Measurements from ENCODE around the gene FBLN7.

FBLN7 gene

DNA sequence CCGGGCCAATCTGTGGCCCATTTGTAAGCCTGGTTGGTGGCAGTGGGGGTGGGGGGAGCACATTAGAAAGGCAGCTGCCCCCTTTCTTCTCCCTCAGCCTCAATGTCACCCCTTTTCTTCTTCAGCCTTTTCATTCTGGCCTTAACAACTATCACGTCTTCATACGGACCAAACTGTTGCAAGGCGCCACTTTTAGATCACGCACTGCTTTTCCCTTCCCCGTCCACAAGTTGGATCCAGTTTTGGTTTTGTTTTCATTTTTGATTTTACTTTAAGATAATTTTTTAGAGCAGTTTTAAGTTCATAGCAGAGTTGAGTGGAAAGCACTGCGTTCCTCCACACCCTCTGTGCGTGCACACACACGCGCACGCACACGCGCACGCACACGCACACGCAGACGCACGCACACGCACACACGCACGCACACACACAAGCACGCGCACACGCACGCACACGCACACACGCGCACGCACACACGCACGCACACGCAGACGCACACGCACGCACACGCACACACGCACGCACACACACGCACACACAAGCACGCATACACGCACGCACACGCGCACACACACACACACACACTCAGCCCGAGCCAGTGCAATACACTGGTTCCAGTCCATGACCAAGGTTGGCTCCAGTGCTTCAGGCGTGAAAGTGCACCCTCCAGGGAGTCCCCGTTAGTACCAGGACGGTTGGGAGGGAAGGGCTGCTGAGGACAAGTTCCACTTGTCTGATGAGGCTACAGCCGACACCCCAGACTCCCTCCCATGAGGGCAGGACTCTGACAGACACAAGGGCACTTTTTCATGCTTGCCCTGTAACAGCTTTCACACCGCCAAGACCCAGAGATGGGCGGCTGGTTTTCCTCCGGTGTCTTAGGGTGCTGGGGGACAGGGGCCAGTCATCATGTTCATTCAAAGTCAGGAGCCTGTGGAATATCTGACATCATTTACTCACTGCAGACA, 22.4 kb downstream of the FBLN7 start:
- no peak for DNase-seq

DNA sequence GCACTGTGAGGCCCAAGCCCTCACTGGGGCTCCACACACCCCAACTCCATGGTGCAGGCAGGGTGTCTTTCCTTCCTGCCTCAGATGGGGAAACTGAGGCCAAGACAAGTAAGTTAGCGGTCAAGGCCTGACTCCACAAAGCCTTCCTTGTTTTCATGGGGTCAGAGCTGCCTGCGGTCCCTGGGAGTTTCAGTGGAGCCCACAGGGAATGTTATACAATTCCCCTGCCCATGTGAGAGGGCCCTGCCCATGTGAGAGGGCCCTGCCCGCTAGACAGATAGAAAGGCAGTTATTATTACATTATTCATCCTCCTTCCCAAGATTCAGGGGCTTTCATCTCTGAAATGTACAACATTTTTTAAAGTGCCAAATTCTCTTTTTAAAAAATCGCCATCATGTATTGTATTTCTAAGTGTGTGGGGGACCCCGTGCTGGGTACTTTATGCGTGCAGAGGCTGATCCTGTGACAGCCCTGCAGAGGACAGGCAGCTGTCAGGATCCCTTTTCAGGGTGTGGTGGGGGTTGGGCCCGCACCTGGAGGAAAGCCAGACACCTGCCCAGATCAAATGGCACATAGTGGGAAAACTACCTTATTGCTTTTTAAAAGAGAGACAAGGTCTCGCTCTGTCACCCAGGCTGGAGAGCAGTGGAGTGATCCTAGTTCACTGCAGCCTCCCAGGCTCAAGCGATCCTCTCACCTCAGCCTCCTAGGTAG, 23.4 kb downstream of the FBLN7 start:
- DNase-seq, result peak; percentile 80

DNA sequence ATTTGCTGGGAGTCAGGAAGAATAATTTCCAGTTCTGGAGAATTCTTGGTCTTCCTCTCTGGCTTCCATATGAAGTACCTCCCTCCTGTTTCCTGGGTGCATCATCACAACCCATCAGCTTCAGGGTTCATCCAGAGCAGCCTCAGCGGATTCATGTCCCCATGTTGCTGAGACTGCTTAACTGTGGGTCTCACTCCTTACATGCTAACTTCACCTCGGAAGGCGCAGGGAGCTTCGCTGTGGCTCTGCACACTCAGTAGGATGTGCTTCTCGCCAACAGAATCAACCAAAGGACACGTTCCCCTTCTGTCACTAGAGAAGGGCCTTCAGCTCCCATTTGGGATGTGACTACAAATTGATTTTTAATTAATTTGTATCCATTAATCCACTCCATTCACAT, 24.2 kb downstream of the FBLN7 start:
- DNase-seq, result no peak

DNA sequence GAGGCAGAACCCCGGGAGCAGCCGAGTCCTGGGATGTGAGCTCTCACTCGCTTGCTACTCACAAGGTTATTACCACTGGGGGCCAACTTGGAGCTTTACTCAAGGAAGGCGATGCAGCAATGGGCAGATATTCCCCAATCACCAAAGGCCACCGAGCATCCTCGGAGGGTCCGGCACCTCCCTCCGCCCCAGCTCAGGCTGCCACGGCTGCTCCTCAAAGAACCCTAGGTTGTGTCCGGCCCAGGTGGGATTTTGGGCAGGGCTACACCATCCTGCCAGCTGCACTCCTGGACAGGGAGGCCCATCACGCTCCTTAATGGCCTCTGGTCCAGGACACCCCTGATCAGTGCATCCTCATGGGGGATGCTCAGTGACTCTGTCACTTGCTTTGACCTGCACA, 24.8 kb downstream of the FBLN7 start:
- no peak for DNase-seq

DNA sequence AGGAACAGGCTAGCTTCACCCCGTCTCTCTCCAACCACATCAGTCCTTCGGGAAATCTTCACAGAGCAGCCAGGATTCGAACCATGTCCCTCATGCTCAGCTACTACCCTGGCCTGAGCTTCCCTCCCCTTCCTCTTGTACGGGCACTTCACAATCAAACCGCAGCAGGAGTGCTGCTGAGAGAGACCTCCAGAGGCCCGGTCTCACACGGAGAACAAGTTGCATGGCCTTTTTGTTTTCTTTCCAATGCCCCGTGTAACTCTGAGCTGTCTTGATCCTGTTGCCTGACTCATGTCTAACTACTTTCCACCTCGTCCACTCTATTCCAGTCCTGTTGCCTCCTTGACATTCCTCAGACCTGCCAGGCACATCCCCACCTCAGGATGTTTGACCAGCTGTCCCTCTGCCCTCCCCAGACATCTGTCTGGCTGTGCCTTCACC, 25.4 kb downstream of the FBLN7 start:
- DNase-seq, result peak; percentile 37

DNA sequence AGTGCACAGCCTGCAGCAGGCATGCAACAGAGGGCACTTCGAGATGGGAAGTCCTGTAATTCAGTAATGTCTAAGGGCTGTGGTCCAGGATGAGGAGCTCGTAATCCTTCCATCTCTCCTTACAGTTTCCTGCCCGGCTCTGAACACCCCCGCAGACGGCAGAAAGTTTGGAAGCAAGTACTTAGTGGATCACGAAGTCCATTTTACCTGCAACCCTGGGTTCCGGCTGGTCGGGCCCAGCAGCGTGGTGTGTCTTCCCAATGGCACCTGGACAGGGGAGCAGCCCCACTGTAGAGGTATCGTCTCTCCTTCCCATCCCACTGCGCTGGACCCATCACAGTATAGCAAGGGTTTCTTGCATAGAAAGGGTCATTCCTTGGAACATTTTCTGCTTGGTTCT, 26.7 kb downstream of the FBLN7 start:
- DNase-seq, result no peak

DNA sequence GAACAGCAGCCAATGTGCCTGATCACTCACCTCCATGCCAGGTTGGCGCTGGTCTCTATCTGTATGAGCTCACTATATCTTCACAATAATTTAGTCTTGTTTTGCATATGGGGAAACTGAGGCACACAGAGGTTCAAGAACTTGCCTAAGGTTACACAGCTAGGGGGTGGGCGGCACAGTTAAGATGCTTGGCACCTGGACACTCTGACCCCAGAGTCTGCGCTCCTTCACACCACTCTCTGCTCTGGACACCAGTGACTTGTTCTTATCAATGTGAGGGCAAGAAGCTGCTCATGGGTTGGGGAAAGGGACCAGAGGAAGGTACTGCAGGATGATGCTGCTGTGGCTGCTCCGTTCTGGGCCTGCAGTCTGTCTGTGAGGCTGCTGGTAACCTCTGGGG, 27.1 kb downstream of the FBLN7 start:
- DNase-seq, result no peak

DNA sequence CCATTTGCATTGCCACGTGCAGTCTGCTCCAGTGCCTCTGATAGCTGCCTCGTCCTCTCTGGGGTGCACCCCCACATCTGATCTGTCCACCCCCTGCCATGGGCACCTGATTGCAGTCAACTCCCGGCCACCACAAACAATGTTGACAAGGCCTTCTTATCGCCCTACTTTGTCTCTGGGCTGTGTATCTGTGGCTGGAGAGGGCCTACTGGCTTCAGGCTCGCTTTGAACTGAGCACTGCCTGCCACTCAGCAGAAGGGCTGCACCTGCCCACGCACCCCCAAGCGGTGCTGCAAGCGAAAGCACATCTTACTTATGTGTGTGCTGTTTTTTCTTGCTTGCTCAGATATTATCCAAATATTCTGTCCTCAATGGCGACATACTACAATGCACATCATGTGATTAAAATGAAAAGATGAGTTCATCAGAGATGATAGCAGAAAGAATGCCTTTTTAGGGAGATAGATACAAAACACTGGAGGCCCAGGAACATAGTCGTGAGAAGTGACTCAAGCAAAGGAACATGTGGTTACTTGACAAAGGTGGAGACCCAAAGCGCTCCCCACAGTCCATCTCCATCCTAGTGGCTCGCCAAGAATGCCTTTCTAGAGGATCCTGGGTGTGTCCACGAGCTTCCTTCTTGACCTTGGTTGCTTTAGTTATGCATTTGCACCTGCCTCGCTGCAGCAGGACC, 28.8 kb downstream of the FBLN7 start:
- no peak for DNase-seq

DNA sequence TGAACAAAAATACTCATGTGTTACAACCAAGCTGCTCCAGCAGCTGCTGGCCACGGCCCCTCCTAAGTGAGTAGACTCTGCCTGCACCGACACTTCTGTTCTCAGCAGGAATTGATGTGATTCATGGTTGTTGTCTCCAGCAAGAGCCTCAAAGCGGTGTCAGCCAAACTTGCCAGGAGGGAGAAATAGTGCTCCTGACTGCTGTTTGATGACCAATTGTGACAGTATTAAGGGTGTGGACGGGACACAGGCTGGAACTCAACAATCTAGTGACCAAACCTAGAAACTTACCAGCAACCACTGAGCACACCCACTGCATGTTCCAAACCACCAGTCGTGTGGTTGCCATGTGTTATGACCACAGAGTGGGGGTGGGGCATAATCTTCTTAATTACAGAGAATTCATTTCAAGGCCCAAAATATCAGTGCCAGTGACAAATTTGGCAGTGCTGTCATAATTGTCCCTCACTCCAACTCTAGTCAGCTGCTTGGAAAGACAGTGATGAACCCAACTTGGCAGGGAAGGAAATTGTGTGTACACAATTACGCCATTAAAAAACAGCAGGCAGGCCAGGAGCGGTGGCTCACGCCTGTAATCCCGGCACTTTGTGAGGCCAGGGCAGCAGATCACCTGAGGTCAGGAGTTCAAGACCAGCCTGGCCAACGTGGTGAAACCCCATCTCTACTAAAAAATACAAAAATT, 30.4 kb downstream of the FBLN7 start:
- peak; percentile 19 for DNase-seq

DNA sequence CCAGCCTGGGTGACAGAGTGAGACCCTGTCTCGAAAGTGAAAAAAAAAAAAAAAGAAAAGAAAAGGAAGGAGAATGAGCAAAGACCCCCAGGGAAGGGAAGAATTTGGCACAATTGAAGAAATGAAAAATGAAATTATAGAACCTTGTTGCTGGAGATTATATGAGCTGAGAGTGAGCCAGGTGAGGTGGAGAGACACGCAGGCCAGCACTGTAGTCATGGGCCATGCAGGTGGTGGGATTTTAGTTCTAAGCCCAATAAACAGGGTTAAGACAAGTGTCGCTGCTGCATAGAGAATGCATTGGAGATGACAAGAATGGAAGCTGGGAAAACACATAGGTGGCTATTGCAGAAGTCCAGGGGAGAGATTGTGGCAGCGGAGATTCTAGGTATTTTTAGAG, 32.3 kb downstream of the FBLN7 start:
- no peak for DNase-seq

DNA sequence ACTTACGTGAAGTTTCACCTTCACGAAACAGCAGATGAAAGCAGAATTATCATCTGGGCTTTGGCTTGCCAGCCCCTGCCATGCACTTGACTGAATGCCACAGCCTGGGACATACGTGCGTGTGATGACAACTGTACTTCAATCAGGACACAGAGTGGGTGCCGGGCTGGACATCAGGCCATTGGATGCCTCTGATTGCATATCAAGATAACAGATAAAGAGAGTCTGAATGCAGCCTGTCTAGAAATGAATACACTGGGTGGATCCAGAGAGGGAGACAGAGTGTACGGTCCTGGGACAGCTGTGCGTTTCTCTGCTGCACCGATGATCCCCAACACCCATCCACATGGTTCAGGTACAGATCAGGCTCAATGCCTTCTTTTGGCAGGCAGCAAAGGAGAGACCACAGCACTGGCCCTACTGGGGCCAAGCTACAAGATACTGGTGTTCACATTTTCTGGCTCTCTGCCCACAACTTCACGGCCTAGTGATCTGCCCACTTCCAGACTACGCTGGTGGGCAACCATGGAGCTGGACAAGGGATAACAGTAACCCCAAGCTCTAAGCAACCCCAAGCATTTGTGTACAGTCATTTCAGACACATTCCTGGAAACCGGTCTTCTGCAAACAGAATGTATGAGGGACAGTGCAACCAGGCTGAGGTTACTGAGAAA, 35.6 kb downstream of the FBLN7 start:
- DNase-seq, result no peak

DNA sequence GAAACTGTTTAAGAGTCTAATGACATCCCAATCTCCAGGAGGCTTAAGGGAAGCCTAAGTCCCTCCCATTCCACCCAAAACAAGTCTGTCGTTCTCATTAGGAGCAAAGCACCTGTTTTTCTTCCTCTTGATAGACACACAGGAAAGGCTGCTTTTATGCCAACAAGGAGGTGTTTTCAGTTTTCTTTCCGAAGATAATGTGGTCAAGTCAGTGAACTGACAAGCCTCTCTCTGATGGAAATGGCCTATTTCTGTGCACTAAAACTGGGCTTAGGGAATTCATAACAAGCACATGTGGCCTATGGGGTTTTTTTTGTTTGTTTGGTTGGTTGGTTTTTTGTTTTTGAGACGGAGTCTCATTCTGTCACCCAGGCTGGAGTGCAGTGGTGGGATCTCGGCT, 36.2 kb downstream of the FBLN7 start:
- DNase-seq, result no peak

DNA sequence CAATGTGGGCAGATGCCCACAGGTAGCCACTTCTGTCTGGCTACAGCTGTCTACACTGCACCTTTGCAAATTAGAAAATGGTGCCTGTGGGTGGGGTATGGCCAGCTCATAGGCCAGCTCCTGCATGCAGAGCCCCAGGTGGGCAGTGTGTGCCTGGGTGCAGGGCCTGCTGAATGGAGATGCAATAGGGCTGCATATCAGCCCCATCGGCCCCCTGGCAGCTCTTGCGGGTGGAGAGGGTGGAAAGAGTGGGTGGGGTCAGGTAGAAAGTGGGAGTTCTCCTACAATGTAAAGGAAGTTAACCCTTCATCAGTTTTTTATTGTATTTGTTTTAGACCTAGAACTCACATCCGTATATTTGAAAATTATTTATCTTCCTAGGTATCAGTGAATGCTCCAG, 37.1 kb downstream of the FBLN7 start:
- no peak for DNase-seq

DNA sequence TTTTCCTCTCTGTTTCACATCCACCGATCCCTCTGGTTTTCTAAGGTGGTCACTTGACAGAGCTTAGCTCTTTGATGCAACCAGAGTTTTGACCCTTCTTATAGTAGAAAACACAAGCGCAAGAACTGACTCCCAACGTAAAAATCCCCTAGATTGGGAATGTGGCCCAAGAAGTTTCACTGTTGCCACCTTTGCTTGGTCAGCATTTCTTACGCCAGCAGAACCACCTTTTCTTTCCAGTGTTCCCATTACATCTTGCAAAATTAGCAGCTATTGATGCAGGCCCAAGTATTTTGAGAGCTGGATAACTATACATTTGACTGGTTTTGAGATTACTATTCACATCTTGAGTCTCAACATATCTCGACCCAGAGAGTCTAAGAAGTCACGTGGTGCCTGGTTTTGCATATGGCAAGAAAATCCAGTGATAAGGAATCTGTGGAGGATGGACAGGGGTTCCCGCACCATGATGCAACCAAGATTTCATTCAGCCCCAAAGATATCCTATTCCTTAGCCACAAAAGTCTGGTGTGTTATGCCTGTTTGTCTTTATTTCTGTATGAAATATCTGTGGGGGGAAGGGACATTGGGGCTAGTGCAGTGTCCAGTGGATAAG, 37.9 kb downstream of the FBLN7 start:
- no peak for DNase-seq

DNA sequence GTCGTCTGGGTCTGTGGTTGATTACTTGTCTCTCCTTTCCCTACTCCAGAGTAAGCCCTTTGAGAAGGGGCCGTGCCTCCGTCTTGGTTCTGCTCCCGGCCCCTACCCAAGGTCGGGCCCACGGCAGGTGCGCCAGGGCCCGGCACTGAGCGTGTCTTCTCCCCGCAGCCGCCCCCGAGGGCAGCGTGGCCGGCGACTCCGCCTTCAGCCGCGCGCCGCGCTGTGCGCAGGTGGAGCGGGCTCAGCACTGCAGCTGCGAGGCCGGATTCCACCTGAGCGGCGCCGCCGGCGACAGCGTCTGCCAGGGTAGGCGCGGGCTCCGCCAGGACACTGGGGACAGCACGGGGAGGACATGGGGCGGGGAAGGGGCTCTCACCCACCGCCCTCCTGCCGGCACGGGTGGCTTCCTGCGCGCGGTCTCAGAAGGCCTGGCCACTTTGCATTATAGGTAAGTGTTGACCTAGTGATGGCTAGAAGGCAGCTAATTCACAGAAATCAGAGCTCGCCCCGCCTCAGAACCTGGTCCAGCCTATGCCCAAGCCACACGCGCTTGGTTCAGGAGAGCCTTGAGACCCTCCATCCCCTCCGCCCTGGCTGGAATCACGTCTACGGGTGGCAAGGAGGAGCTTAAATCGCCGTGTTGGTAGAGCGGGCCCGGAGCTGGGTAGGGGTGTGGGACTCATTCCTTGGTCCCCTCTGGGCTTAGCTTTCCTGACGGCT, 43.5 kb downstream of the FBLN7 start:
- DNase-seq, result peak; percentile 71

DNA sequence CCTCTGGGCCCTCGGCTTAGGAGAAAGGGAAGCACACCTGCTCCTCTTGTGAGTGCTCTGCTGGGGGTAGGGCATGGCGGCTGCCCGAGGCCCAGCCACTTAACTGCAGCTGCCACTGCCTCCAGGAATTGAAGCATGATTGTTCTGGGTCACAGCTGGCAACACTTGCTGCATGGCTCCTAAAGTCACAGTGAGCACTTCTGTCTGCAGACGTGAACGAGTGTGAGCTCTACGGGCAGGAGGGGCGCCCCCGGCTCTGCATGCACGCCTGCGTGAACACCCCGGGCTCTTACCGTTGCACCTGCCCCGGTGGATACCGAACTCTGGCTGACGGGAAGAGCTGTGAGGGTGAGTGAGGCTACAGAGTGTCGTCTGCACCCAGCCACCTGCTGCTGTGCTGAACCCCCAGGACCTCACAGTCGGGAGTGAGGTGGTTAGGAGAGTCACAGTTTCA, 44.4 kb downstream of the FBLN7 start:
- DNase-seq, result peak; percentile 94

DNA sequence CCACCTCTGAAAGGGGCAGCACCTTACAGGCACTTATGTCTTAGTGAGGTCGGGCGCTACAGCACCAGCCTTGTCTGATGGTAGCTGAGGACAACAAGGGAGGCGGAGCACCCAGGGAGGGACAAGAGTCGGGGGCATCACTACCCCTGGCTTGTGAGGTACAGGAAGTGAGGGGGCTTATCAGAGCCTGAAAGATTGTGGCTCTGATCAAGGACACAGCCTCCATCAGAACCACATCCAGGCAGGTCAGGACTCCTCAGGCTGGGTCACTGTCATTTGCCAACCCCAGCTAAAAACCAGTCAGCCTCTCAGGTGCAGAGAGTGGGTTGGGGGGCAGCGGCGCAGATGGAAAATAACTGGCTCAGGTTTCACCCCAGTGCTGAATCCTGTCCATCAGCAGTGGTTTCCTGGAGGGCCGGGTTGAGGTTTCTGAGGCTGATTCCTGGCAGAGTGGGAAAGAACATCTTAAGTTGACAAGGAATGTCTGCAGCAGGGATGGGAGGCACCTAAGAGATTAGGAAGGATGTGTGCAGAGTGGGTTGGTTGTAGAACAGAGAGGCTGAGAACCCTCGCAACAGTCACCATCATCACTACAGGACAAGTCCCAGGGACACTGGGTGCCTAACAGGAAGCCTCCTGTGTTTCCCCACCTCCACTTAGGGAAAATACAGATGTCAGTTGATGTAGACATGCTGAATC, 45.3 kb downstream of the FBLN7 start:
- DNase-seq, result no peak

DNA sequence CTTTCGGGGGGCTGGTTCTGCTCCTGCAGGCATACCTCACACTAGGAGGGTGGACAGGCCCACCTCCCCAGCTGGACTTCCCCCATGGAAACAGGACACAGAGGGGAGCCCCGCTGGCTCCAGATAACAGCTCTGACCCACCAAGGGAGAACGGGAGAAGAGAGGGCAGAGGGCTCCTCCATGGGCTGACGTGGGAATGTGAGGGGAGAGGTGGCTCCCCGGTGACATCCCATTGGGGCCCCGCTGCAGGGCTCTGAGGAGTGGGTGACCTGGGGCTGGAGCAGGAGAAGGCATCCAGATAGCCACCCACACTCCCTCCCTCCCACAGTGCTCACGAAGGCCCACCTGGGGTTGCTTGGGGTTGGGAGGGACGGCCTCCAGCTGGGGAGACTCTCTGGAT, 45.9 kb downstream of the FBLN7 start:
- no peak for DNase-seq

DNA sequence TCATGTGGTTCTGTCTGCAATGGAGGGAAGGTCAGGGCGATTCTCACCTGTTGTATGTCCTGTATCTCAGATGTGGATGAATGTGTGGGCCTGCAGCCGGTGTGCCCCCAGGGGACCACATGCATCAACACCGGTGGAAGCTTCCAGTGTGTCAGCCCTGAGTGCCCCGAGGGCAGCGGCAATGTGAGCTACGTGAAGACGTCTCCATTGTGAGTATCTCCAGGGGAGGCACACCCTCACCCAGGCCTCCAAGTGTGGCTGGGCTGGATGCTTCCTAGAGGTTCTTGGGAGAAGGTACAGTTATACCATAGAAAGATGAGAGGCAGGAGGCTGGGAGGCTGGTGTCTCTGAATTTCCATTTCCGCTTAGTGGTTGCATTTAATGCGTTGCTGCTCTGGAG, 46.9 kb downstream of the FBLN7 start:
- no peak for DNase-seq

DNA sequence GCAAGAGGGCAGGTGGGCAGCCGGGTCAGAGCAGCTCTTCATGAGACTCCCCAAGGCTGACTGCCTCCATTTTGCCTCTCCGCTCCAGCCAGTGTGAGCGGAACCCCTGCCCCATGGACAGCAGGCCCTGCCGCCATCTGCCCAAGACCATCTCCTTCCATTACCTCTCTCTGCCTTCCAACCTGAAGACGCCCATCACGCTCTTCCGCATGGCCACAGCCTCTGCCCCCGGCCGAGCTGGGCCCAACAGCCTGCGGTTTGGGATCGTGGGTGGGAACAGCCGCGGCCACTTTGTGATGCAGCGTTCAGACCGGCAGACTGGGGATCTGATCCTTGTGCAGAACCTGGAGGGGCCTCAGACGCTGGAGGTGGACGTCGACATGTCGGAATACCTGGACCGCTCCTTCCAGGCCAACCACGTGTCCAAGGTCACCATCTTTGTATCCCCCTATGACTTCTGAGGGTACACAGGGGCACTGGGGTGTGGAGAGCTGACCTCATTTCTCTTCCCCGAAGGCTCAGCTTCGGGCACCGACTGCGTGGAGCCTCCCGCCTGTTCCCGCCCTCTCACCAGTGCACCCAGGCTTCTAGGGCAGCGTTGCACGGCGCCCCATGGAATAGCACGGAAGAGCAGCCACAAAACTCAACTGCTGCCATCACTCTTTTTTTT, 49.0 kb downstream of the FBLN7 start:
- DNase-seq, result no peak

Measured in NCI-H146 (cell line).